HCT116 (cell line): ENCODE results near the gene ST6GAL2. TPM values are rescaled to one million over a fixed set of nuclear protein-coding genes. Genes with fewer than 3 reads are reported as not detected.

ENCODE experiments used
- ATAC-seq: fragments of 200-7000 bp; cut with Tn5 transposase; 2 replicates; pipeline ENCODE4 v1.9.1; 2020; ENCODE audit warnings: mild to moderate bottlenecking, moderate library complexity
- BruUV-seq: library from RNA; stranded (reverse); fragments of 400-500 nt; replicated peaks from 2 replicates; lab custom pipeline; 2021; lab: Mats Ljungman, UMichigan
- CTCF ChIA-PET: fragments of 300-600 bp; sonication (Branson Sonifier 250); formaldehyde crosslinking; loops from one replicate; lab custom pipeline; 2021; ENCODE audit warnings: antibody characterized with exemption; lab: Charles Lee
- POLR2A ChIA-PET: fragments of 300-600, 350-600 bp; sonication (Branson Sonifier 250); formaldehyde crosslinking; loops from one replicate; lab custom pipeline; 2021; ENCODE audit warnings: antibody characterized with exemption; lab: Charles Lee
- RAD21 ChIA-PET, 2 experiments: fragments of 300-600 bp; sonication (Branson Sonifier 250); formaldehyde crosslinking; loops; one replicate each; lab custom pipeline; 2023; ENCODE audit warnings: low total read pairs in 2 of 2; ENCODE audit not compliant: uncharacterized antibody in 2 of 2, unreplicated experiment in 2 of 2, low non-redundant PET in 1 of 2; lab: Charles Lee
- DNase-seq: peaks from one replicate; pipeline ENCODE4 v3.0.0-alpha.2; 2010; ENCODE audit warnings: low read depth, low spot score
- H2AFZ ChIP-seq: fragments of 200-600 bp; shearing (Covaris generic), sonication (generic); 2 replicates; pipeline ENCODE4 v1.6.1; 2017; ENCODE audit warnings: low read depth, mixed run types, mixed read lengths, antibody characterized with exemption, low read length; ENCODE audit not compliant: poor library complexity, severe bottlenecking
- H3K27ac ChIP-seq: 2 replicates; pipeline ENCODE4 v1.5.1; 2012; ENCODE audit warnings: low read depth, low read length
- H3K27me3 ChIP-seq: fragments of 200-600 bp; sonication (generic); 2 replicates; pipeline ENCODE4 v1.6.1; 2016; ENCODE audit warnings: mixed run types, low read length, mixed read lengths; ENCODE audit not compliant: insufficient read depth
- H3K36me3 ChIP-seq, 2 experiments: fragments of 200-500 bp in 1 of 2; fragments of 200-600 bp in 1 of 2; sonication (Bioruptor generic) in 1 of 2; sonication (generic) in 1 of 2; 2 replicates each; pipeline versions ENCODE4 v1.5.1 to v1.6.1; 2014 to 2016; ENCODE audit warnings: low read length in 2 of 2, inconsistent platforms in 1 of 2, mixed read lengths in 1 of 2, mixed run types in 1 of 2; ENCODE audit not compliant: insufficient read depth in 2 of 2, control insufficient read depth in 1 of 2
- H3K4me1 ChIP-seq, 2 experiments: fragments of 200-600 bp in 1 of 2; sonication (generic) in 1 of 2; 2 replicates each; pipeline versions ENCODE4 v1.5.1 to v1.6.1; 2012 to 2017; ENCODE audit warnings: low read length in 2 of 2, inconsistent platforms in 1 of 2, mild to moderate bottlenecking in 1 of 2, mixed read lengths in 1 of 2, mixed run types in 1 of 2, moderate library complexity in 1 of 2; ENCODE audit not compliant: insufficient read depth in 2 of 2, control insufficient read depth in 1 of 2
- H3K4me2 ChIP-seq: fragments of 200-600 bp; sonication (generic); 2 replicates; pipeline ENCODE4 v1.6.1; 2017; ENCODE audit warnings: mixed run types, low read length, mixed read lengths
- H3K4me3 ChIP-seq, 2 experiments: fragments of 200-600 bp in 1 of 2; sonication (generic) in 1 of 2; replicated peaks in 1 of 2; 2 replicates each; pipeline ENCODE4 v1.5.1; 2011 to 2016; ENCODE audit warnings: low read length in 2 of 2, control low read depth in 1 of 2, low read depth in 1 of 2, mild to moderate bottlenecking in 1 of 2, mixed read lengths in 1 of 2, mixed run types in 1 of 2
- H3K79me2 ChIP-seq: fragments of 200-600 bp; sonication (generic); 2 replicates; pipeline ENCODE4 v1.6.1; 2017; ENCODE audit warnings: mild to moderate bottlenecking, mixed run types, low read length, moderate library complexity, mixed read lengths; ENCODE audit not compliant: insufficient read depth
- H3K9ac ChIP-seq: fragments of 200-600 bp; sonication (generic); 2 replicates; pipeline ENCODE4 v1.6.1; 2016; ENCODE audit warnings: low read length, mixed read lengths
- H3K9me2 ChIP-seq: fragments of 200-600 bp; sonication (generic), shearing (Covaris generic); 2 replicates; pipeline ENCODE4 v1.6.1; 2017; ENCODE audit warnings: mixed run types, mild to moderate bottlenecking, moderate library complexity; ENCODE audit not compliant: insufficient read depth
- H3K9me3 ChIP-seq, 2 experiments: fragments of 200-500 bp in 1 of 2; fragments of 200-600 bp in 1 of 2; sonication (Bioruptor generic) in 1 of 2; sonication (generic) in 1 of 2; 2 replicates each; pipeline ENCODE4 v1.6.1; 2014 to 2017; ENCODE audit warnings: low read length in 2 of 2, mixed read lengths in 2 of 2, inconsistent platforms in 1 of 2, low read depth in 1 of 2, mild to moderate bottlenecking in 1 of 2, mixed run types in 1 of 2, moderate library complexity in 1 of 2; ENCODE audit not compliant: control insufficient read depth in 1 of 2, insufficient read depth in 1 of 2
- H4K20me1 ChIP-seq: fragments of 200-600 bp; sonication (generic), shearing (Covaris generic); 2 replicates; pipeline ENCODE4 v1.6.1; 2017; ENCODE audit warnings: mixed run types, mild to moderate bottlenecking, moderate library complexity; ENCODE audit not compliant: insufficient read depth
- CBX3 ChIP-seq: IDR thresholded peaks from 2 replicates; pipeline ENCODE4 v1.6.1; 2012; ENCODE audit warnings: low read depth
- CEBPB ChIP-seq: IDR thresholded peaks from 2 replicates; pipeline ENCODE4 v1.6.1; 2012; ENCODE audit warnings: low read depth
- EGR1 ChIP-seq: IDR thresholded peaks from 2 replicates; pipeline ENCODE4 v1.6.1; 2012; ENCODE audit warnings: low read depth
- EZH2phosphoT487 ChIP-seq: fragments of 200-600 bp; IDR thresholded peaks from 2 replicates; pipeline ENCODE4 v1.6.1; 2018; ENCODE audit warnings: antibody characterized with exemption, borderline replicate concordance
- FOSL1 ChIP-seq: IDR thresholded peaks from 2 replicates; pipeline ENCODE4 v1.6.1; 2012; ENCODE audit warnings: low read depth
- JUND ChIP-seq: IDR thresholded peaks from 2 replicates; pipeline ENCODE4 v1.6.1; 2012
- POLR2AphosphoS5 ChIP-seq: IDR thresholded peaks from 2 replicates; pipeline ENCODE4 v1.6.1; 2011; ENCODE audit warnings: mild to moderate bottlenecking, low read depth, low read length, moderate library complexity
- RAD21 ChIP-seq: IDR thresholded peaks from 2 replicates; pipeline ENCODE4 v1.6.1; 2012; ENCODE audit warnings: low read depth, mild to moderate bottlenecking
- TCF7L2 ChIP-seq: IDR thresholded peaks from 2 replicates; pipeline ENCODE4 v1.7.0; 2011; ENCODE audit warnings: borderline replicate concordance, inconsistent platforms; ENCODE audit not compliant: insufficient read depth, insufficient read length; ENCODE audit errors: extremely low read depth
- YY1 ChIP-seq: IDR thresholded peaks from 2 replicates; pipeline ENCODE4 v1.6.1; 2011; ENCODE audit warnings: low read length, low read depth, moderate library complexity, mild to moderate bottlenecking; ENCODE audit not compliant: insufficient replicate concordance; ENCODE audit errors: extremely low read depth
- ZFX ChIP-seq: fragments of 450-650 bp; IDR thresholded peaks from 2 replicates; pipeline ENCODE4 v1.6.1; 2017
- intact Hi-C: fragments of 100-400 bp; cut with micrococcal nuclease; formaldehyde crosslinking; loops from 2 replicates; pipeline ENCODE4 v1.10.0; 2022
- total RNA-seq: library from RNA; stranded (reverse); gene quantifications from one replicate; pipeline ENCODE4 v1.2.1, GENCODE V29; 2021; ENCODE audit not compliant: unreplicated experiment
- TF ChIP-seq, protein P1 (sequence below): IDR thresholded peaks from 2 replicates; pipeline ENCODE4 v1.6.1; 2012; ENCODE audit warnings: low read depth
- TF ChIP-seq, protein P2 (sequence below), 3 experiments: fragments of 200-600 bp in 1 of 3; sonication (generic) in 1 of 3; IDR thresholded peaks in 2 of 3; conservative IDR thresholded peaks in 1 of 3; 2 replicates each; pipeline ENCODE4 v1.5.1; 2012 to 2017; ENCODE audit warnings: low read depth in 2 of 3, low read length in 2 of 3, antibody characterized with exemption in 1 of 3, borderline replicate concordance in 1 of 3, control low read depth in 1 of 3, mild to moderate bottlenecking in 1 of 3, mixed read lengths in 1 of 3, mixed run types in 1 of 3, moderate library complexity in 1 of 3; ENCODE audit not compliant: insufficient read depth in 1 of 3
- TF ChIP-seq, protein P3 (sequence below): IDR thresholded peaks from 2 replicates; pipeline ENCODE4 v1.6.1; 2012

The ST6GAL2 gene
- total RNA-seq, 1 experiment from 2014 or later, result not detected

DNA sequence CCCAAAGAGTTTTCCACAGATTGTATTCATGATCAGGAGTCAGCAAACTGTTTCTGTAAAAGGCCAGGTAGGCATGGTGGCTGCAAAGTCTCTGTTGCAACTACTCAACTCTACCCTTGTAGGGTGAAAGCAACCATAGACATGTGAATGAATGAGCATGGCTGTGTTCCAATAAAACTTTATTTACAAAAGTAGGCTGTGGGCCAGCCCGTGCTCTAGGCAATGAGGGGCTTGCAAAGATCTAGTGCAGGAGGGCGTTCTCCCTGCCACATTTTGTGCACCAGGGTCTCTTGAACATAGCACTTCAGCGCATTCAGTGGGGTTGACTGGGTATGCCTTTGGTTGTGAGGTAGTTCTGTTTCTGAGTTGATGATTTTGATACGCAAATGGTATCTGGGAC, 85.8 kb downstream of the ST6GAL2 start:
- BruUV-seq, result no TSS peak
- H3K4me1 ChIP-seq, result no peaks in the 10 kb centered on the region
- TF ChIP-seq, protein P1, sequence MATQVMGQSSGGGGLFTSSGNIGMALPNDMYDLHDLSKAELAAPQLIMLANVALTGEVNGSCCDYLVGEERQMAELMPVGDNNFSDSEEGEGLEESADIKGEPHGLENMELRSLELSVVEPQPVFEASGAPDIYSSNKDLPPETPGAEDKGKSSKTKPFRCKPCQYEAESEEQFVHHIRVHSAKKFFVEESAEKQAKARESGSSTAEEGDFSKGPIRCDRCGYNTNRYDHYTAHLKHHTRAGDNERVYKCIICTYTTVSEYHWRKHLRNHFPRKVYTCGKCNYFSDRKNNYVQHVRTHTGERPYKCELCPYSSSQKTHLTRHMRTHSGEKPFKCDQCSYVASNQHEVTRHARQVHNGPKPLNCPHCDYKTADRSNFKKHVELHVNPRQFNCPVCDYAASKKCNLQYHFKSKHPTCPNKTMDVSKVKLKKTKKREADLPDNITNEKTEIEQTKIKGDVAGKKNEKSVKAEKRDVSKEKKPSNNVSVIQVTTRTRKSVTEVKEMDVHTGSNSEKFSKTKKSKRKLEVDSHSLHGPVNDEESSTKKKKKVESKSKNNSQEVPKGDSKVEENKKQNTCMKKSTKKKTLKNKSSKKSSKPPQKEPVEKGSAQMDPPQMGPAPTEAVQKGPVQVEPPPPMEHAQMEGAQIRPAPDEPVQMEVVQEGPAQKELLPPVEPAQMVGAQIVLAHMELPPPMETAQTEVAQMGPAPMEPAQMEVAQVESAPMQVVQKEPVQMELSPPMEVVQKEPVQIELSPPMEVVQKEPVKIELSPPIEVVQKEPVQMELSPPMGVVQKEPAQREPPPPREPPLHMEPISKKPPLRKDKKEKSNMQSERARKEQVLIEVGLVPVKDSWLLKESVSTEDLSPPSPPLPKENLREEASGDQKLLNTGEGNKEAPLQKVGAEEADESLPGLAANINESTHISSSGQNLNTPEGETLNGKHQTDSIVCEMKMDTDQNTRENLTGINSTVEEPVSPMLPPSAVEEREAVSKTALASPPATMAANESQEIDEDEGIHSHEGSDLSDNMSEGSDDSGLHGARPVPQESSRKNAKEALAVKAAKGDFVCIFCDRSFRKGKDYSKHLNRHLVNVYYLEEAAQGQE, result no peak
- TF ChIP-seq RAD21 (no peak), ZFX (no peak), POLR2AphosphoS5 (no peak), EZH2phosphoT487 (no peak), JUND (no peak), CBX3 (no peak), FOSL1 (no peak), CEBPB (no peak), YY1 (no peak), TCF7L2 (no peak), EGR1 (no peak)
- TF ChIP-seq, protein P2, sequence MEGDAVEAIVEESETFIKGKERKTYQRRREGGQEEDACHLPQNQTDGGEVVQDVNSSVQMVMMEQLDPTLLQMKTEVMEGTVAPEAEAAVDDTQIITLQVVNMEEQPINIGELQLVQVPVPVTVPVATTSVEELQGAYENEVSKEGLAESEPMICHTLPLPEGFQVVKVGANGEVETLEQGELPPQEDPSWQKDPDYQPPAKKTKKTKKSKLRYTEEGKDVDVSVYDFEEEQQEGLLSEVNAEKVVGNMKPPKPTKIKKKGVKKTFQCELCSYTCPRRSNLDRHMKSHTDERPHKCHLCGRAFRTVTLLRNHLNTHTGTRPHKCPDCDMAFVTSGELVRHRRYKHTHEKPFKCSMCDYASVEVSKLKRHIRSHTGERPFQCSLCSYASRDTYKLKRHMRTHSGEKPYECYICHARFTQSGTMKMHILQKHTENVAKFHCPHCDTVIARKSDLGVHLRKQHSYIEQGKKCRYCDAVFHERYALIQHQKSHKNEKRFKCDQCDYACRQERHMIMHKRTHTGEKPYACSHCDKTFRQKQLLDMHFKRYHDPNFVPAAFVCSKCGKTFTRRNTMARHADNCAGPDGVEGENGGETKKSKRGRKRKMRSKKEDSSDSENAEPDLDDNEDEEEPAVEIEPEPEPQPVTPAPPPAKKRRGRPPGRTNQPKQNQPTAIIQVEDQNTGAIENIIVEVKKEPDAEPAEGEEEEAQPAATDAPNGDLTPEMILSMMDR (IDR thresholded peaks at IDR 0.05 in 2 of 3, conservative IDR thresholded peaks at IDR 0.05 in 1 of 3; ENCODE audit: borderline replicate concordance in 1 of 3, insufficient read depth in 1 of 3, low read depth in 2 of 3, low read length in 2 of 3), result no peak
- TF ChIP-seq, protein P3, sequence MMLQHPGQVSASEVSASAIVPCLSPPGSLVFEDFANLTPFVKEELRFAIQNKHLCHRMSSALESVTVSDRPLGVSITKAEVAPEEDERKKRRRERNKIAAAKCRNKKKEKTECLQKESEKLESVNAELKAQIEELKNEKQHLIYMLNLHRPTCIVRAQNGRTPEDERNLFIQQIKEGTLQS, result no peak
- ChIA-PET POLR2A (no interaction called here), RAD21 (no interaction called here), CTCF (no interaction called here)
- no peak for ATAC-seq
- H4K20me1 ChIP-seq, result no peaks in the 10 kb centered on the region
- no peak overlapping the region for H3K27ac ChIP-seq
- intact Hi-C loops, result no loop called here
- H3K9me2 ChIP-seq, result no peaks in the 10 kb centered on the region
- H3K27me3 ChIP-seq, result no peaks in the 10 kb centered on the region
- H3K9ac ChIP-seq, result no peak overlapping the region
- no peak for DNase-seq
- H3K79me2 ChIP-seq, result no peaks in the 10 kb centered on the region
- H3K9me3 ChIP-seq, result peaks cover 0 to 12% of the 10 kb centered on the region in 2 experiments; a peak in 1 of 4 replicates
- no peak overlapping the region for H3K4me2 ChIP-seq
- no peaks in the 10 kb centered on the region for H3K36me3 ChIP-seq
- no peak overlapping the region for H3K4me3 ChIP-seq
- no peak overlapping the region for H2AFZ ChIP-seq
